ENCODE results near the gene KHDRBS2. TPM values are rescaled to one million over a fixed set of nuclear protein-coding genes. Genes with fewer than 3 reads are reported as not detected.

KHDRBS2 gene
- total and polyA plus RNA-seq, 2 of the 4 experiments (the other 2 are of a cell fraction) = not detected

- H3K56ac ChIP-seq (ENCODE audit: extremely low read depth, insufficient read depth, low read length) = no peak overlapping the region
- ChIA-PET CTCF (interaction anchor here (1.5 kb wide), 1 partner anchor 18 kb away, joined by 3 read pairs; no protein-coding TSS in a partner anchor), POLR2A (ENCODE audit: unreplicated experiment) (no interaction called here)
- in situ Hi-C loops (cut with MboI; ENCODE audit: low sequenced_read_pairs) = no loop called here
- no peaks in the 10 kb centered on the region for H3K79me1 ChIP-seq (ENCODE audit: low read depth in 1 of 2, low read length in 2 of 2)
- no peaks in the 10 kb centered on the region for H3K4me1 ChIP-seq (ENCODE audit: control insufficient read depth, insufficient read depth, low read length)
- H2AFZ ChIP-seq (replicated peaks; ENCODE audit: low read length, poor library complexity) = no peak overlapping the region
- no peak overlapping the region for H3K27ac ChIP-seq (ENCODE audit: insufficient read depth, low read length)
- H4K8ac ChIP-seq (ENCODE audit: low read depth in 2 of 2, low read length in 2 of 2) = no peak overlapping the region
- no peak overlapping the region for H2BK20ac ChIP-seq (ENCODE audit: low read depth, low read length)
- BruUV-seq (replicated peaks) = no TSS peak
- no peak overlapping the region for H4K5ac ChIP-seq (ENCODE audit: low read depth, low read length)
- intact Hi-C loops (cut with micrococcal nuclease) = no loop called here
- H3K4me3 ChIP-seq (ENCODE audit: insufficient read depth, low read depth, low read length) = no peak overlapping the region
- H2AK9ac ChIP-seq (replicated peaks; ENCODE audit: low read depth, low read length, poor library complexity) = no peak overlapping the region
- WGBS, 2 experiments (ENCODE audit: extremely low coverage in 2 of 2, insufficient read length in 1 of 2) = no CpG with 5 or more reads among the region's 2 CpGs
- dilution Hi-C loops (cut with HindIII; ENCODE audit: low sequenced_read_pairs, unreplicated experiment) = no loop called here
- no peaks in the 10 kb centered on the region for H3K36me3 ChIP-seq (ENCODE audit: control insufficient read depth, insufficient read depth, low read length)
- H2BK120ac ChIP-seq (ENCODE audit: low read depth, low read length) = no peak overlapping the region
- no peak overlapping the region for H3K18ac ChIP-seq (ENCODE audit: low read depth, low read length)
- DNase-seq (no peak), ATAC-seq (ENCODE audit: low read depth) (no peak)
- TF ChIP-seq CEBPB (IDR thresholded peaks at IDR 0.05; ENCODE audit: low read depth, low read length) (no peak), MAZ (IDR thresholded peaks at IDR 0.05; ENCODE audit: borderline replicate concordance, low read depth, low read length) (no peak), MAFK (IDR thresholded peaks at IDR 0.05; ENCODE audit: low read depth, low read length) (no peak), USF2 (IDR thresholded peaks at IDR 0.05; ENCODE audit: low read depth, low read length) (no peak), RCOR1 (IDR thresholded peaks at IDR 0.05; ENCODE audit: insufficient replicate concordance, low read length) (no peak), CHD1 (IDR thresholded peaks at IDR 0.05; ENCODE audit: low read depth, low read length) (no peak), ELK1 (IDR thresholded peaks at IDR 0.05; ENCODE audit: borderline replicate concordance, low read depth, low read length) (no peak), RAD21 (IDR thresholded peaks at IDR 0.05; ENCODE audit: low read length) (no peak), SMC3 (IDR thresholded peaks at IDR 0.05; ENCODE audit: low read depth, low read length) (no peak), RFX5 (IDR thresholded peaks at IDR 0.05; ENCODE audit: low read depth, low read length) (no peak), BHLHE40 (IDR thresholded peaks at IDR 0.05; ENCODE audit: low read depth, low read length) (no peak), FOS (IDR thresholded peaks at IDR 0.05; ENCODE audit: low read depth, low read length) (no peak), MXI1 (IDR thresholded peaks at IDR 0.05; ENCODE audit: borderline replicate concordance, low read depth, low read length) (no peak), POLR2A (IDR thresholded peaks at IDR 0.05; ENCODE audit: low read depth, low read length) (no peak), NFE2L2 (IDR thresholded peaks at IDR 0.05; ENCODE audit: low read depth, low read length) (no peak), CTCF (conservative IDR thresholded peaks at IDR 0.05; ENCODE audit: low read depth, low read length) (no peak)
- H4K91ac ChIP-seq (ENCODE audit: insufficient read depth, low read depth, low read length) = no peak overlapping the region
- no peak overlapping the region for H3K23ac ChIP-seq (ENCODE audit: low read depth, low read length)
- H2AK5ac ChIP-seq (ENCODE audit: low read depth, low read length) = no peak overlapping the region
- H3K14ac ChIP-seq (replicated peaks; ENCODE audit: low read depth, low read length) = no peak overlapping the region
- H3K27me3 ChIP-seq (ENCODE audit: control insufficient read depth, insufficient read depth, low read length) = no peaks in the 10 kb centered on the region
- no peak overlapping the region for H3K4me2 ChIP-seq (ENCODE audit: low read depth, low read length)
- no peak overlapping the region for H3K4ac ChIP-seq (ENCODE audit: low read depth, low read length)
- no peak overlapping the region for H2BK5ac ChIP-seq (ENCODE audit: low read depth, low read length, poor library complexity, severe bottlenecking)
- H3K9ac ChIP-seq (ENCODE audit: low read depth, low read length) = no peak overlapping the region
- H3K9me3 ChIP-seq (ENCODE audit: control insufficient read depth, insufficient read depth, low read length) = no peaks in the 10 kb centered on the region
- H3K9me1 ChIP-seq (ENCODE audit: insufficient read depth, low read length) = no peaks in the 10 kb centered on the region
- no peak overlapping the region for H2BK15ac ChIP-seq (ENCODE audit: low read depth, low read length)
- no peaks in the 10 kb centered on the region for H4K20me1 ChIP-seq (ENCODE audit: insufficient read depth, low read length)
These were observed 1.3 kb downstream of the KHDRBS2 start for GRCh38 chr6:62284725-62285124.

Measured in IMR-90 (cell line).